GM19351 (cell line): Measurements from ENCODE around the gene RGS6.

Experiments used
- ATAC-seq: cut with Tn5 transposase; IDR thresholded peaks from one replicate; pipeline ENCODE4 v1.9.1; 2021; ENCODE audit warnings: mild to moderate bottlenecking, moderate library complexity; ENCODE audit not compliant: unreplicated experiment

RGS6 gene

DNA sequence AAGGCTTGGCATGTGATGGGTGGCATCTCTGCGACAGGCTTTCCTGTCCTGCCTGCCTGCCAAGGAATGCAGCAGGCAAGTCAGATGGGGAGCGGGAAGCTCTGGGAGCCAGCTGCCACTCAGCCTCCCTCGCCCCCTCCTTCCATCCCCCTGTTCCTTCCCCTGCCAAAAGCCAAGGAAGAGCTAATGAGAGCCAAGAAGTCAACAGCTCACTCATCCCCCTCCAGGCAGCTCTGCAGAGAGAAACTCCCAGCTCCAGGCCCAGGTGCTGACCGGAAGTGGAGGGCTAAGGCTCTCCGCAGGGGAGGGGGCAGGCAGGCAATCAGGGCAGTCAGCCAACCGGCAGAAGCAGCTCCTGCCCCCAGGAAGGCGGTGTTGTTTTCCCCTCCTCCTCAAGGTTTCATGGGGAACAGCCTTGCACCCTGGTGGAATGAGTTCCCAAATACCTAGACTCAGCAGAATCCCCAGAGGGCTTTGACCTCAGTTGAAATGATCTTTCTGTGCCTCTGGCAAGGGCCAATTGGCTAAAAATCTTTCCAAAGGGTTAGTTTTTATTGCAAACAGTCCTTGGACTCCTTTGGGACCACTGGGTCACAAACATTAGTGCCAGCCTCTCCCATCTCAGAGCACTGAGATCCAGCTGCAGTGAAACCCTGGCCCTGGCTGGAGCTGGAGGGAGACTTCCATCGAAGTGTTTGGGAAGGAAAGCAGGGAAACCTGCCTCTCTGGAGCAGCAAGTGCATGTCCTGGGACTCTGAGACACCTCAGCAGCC, 612.6 kb downstream of the RGS6 start:
- ATAC-seq: no peak

DNA sequence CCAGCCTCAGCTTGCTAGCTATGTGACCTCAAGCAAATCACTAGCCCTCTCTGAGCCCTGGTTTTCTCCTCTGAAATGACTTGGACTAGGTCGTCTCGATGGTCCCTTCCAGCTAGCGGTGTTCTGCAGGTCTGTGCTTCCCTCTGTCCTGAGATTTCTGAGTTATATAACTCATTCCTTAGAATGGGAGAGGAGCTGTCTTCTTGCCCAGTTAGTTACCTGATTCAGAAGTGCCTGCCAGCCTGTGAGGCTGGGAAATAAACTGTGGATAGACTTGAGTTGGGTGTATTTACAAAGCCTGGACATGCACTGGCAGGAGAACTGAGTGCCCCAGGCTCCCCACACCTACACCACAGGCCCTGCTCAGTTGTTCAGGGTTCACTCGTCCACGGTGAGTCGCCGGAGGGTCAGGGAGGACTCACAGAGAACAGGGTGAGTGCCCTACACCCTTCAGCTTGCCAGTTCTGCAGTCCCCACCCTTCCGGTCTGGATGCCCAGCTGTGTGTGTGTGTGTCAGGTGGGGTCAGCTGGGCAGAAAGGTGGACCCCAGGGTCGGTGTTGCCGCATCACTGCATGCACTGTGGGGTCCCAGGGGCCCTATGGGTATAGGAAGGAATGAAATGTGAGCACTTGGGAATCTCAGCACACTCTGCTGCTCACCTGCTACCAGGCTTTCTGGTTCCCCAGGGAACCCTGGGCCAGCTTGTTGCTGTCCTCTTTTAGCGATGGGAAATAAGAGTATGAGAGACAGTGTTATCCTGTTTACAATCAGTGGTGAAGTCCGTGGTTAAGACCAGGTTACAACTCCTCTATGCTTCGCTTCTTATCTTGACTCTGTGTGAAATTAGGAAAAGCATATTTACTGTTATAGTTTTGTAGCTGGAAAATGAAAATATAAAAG, 613.4 kb downstream of the RGS6 start:
- ATAC-seq: no peak

DNA sequence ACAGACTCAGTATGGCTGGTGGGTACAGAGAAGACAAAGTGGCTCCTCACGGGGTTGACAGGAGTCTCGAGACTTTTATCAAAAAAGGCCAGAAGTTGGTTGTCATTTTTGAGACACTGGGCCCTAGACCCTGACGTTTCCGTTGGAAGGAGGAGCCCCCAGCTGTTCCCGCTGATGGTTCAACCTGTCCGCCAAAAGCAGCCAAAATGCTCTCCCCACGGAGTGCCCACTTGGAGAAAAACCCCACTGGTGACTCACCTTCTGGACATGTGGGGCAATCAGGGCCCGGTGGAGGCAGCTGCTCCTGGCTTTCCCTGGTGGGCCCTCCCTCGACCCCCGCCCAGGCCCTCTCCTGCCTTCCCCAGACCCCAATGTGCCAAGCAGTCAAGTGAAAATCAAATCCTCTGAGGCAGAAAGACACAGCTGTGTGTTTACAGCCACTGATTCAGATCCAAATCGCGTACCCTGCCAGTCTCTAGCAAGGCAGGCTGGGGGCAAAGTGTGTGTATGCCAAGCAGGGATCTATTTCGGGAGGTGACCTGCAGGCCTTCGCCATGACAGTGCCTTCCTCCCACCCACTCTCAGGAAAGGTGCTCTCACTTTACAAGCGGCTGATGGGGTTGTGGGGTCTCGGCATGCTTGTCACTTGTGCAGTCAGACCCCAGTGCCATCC, 614.3 kb downstream of the RGS6 start:
- ATAC-seq: no peak

DNA sequence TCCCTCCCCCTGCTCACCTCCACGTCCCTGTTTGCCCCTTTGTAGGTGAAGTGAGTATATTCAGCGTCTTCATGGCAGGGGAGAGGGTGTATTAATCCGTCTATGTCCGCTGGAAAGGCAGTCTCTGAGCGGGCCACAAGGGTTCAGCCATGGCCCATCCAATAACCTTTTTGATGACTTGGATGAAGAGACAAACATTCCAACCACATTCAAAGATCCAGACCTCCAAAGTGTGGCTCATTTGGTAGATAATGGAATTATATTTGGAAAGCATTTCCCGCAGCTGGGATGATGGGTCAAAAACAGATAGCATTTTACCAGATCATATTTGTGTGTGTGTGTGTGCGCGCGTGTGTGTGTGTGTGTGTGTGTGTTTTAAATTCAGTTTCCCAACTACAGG, 615.8 kb downstream of the RGS6 start:
- no peak for ATAC-seq

DNA sequence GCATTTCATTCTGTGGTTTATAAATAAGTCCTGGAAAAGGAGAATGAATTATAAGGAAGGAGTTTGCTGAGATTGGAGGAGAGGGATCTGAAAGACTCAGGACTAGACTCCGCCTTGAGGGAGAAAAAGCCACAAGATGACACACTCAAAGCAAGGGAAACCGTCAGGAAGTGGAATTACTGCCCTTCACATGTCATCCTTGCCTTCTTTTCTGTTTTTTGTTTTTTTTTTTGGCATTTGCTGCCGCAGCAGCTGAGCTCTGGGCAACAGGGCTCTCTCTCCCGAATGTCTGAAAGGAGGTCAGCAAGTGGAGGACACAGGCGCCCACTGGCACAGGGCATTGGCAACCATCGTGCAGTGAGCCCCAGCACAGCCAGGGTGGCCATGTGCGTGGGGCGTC, 616.8 kb downstream of the RGS6 start:
- ATAC-seq: no peak

DNA sequence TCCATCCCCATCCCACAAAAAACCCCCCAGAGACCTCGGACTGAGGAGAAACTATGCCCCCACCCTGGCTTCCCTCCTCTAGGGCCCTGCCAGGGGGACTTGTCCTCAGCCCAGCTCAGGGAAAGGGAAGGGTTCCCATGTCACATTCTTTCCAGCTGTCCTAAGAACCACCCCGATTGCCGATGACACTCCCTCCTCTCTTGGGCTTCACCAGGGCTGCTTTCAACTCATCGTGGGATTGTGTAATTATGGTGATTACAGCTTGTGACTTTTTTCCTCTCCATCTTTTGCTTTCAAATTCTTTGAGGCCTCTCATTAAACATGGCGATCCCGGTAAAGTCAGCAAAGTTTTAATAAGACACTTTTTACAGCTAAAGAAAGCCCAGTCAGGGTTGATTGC, 617.6 kb downstream of the RGS6 start:
- no peak for ATAC-seq

DNA sequence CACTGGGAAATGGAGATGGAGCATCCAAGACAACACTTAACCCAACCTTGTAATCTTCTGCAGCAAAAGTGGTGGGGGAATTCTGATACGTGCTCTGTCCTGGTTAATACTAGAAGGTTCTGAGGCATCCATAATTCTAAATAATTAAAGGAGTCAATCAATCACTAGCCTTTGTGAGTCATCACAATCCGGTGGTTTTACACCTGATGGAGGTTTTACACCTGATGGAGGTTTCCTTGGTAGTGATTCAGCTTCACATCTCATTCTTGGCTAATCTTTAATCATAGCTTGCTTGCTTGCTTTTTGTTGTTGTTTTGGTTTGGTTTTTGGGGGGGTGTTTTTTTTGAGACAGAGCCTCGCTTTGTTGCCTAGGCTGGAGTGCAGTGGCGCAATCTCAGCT, 618.3 kb downstream of the RGS6 start:
- no peak for ATAC-seq

DNA sequence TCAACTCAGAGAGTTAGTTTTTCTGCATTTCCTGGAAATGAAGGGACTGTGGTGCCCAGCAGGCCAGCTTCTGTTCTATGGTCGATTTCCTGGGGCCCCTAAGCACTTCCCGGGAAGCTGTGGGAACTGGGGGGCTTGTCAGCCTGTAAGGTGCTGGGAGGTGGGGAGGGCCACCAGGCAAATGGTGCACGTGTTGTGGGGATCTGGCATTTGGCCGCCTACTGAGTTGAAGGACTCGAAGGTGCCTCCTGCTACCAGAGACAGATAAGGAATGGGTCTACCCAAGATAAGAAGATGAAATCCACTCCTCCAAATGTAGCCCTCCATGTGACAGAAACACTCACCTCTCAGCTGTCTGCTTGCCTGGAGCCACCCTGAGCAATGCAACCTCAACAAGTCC, 620.0 kb downstream of the RGS6 start:
- no peak for ATAC-seq

DNA sequence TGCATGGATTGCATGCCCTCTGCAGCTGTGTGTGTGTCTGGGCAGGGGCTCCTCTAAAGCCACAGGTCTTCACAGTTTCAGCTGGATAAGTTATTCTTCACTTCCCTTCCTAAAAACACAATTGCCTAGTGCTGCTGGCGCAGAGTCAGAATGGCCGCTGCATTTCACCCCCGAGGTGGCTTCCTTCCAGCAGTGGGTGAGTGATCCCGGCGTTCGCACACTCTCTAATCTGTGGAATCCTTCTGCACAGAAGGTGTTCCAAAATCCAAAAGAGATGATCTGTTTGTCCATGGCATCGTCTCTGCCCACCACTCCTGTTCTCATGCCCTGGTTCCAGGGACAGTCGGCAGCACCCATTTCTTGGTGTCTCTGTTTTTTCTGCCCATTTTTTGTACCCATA, 620.9 kb downstream of the RGS6 start:
- ATAC-seq: no peak

DNA sequence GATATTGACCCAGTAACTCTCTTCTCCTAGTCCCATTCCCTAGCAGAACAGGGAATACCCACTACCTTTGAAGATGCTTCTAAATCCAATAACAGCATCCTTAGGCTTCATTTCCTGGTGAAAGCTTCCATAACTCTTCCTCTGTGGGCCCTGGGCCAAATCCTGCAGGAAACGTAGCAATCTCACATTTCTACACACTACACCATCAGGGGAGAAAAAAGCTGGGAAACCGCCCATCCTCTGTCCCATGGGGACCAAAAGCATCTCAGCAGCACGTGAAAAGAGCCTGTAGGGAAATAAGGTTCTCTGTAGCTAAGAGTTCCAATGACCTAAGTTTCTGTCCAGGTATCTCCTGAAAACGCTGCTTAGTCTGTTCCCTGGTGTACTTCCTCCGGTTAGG, 621.4 kb downstream of the RGS6 start:
- ATAC-seq: no peak

DNA sequence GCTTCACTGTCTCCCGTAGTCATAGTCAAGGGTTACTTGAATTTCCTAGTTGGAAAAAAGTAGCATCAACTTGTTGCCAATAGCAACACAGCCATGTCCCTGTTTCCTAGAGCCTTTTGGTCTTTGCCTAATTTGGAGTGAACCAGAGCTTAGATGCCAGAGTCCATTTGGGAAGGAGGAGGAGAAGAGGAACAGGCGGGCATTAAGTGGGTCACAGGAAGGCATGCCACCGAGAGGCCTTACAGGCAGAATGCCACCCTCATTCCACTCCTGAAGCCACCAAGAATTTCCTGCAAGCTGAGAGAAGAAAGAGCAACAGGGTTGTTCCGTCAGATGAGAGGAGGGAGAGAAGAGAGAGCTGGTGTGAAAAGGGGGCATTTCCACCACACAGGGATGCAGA, 622.2 kb downstream of the RGS6 start:
- ATAC-seq: no peak

DNA sequence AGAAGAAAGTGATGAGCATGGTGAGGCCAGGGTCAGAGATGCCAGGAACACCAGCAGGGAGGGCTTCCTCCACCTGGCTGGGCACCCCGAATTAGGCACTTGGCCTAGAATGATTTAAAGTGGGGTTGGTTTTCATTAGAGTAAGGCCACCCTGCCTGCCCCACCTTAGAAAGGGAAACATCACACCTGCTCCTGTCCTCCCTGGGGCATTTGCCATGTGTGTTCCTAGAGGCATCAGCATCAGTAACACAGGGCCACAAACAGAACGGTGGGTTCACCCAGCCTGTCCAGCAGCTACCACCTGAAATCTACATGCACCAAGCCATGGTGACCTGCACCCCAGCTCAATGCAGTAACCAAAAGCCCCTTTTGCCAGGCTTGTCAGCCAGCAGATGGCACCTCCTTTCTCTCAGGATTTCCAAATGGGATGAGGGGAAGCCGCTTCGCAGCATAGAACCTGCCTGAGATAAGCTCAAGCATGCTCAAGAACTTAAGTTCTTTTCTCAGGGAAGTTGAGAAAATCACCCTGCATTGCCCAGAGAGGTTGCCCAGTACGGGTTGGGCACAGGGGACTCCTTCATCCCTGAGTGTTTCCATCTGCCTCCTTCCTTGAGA, 622.9 kb downstream of the RGS6 start:
- ATAC-seq: no peak

DNA sequence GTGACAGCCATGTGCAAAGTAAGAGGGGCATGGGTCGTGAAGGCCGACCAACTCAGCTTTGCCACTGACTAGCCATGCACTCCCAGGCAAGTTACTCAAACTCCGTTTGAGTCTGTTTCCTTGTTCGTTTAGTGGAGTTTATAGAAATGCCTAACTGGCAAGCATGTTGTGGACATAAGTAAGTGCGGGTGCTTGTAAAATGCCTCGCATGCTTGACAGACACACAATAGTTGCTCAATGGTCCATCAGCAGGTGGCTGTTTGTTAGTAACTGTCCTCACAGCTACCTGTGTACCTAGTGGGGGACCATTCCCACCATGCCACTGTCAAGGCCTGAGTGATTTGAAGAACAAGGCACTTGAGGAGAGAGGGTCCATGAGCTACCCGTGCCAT, 623.4 kb downstream of the RGS6 start:
- ATAC-seq: no peak

DNA sequence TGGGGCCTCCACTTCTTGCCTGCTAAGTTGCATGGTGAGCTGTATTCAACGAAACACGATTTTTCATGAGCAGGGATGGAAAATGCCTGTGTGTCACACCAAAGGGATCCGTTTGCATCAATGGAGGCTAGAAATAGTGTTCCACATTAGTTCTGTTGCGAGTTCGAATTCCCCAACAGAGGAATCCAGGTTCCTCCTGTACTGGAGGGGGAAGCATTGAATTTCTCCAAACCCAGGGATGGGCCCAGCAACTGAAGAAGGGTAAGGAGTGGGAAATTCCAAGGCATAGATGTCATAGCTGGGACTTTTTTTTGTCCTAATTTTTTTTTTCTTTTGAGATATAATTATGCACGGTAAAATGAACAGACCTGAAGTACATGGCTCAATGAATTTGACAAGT, 625.4 kb downstream of the RGS6 start:
- no peak for ATAC-seq

DNA sequence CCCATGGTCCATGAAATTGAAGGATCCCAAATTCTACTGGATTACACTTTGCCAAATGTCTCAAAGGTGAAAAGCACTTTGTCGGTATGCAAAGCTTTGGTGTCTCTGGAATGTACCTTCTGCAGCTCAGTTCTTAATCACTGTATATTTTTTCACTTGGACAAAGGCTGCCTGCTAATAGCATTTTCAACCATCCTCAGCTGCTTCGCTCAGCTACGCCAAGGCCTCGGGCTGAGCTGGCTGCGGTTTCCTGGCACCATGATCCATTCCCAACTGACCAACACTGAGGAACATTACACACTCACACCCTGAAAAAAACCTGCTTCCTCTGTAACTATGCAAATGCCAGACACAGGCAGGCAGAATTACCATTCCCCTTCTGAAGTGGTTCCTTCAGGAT, 626.5 kb downstream of the RGS6 start:
- ATAC-seq: no peak

DNA sequence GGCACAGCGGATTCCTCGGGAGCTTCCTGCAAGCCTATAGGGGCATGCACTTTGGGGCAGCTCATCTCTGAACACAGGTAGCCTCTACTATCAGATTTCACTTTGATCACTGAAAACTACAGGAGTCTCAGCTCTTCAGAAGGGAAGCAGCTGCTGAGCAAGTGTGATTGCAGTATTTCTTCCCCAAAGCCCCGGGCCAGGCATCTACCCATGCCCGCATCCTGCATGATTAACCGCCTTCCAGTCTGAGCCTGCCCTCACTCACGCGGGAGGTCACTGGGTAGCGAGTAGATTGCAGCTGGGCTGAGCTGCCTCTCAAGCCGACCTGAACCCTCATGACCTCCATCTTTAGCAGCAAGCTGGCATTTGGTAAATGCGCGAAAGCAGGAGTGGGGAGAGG, 627.0 kb downstream of the RGS6 start:
- ATAC-seq: no peak

DNA sequence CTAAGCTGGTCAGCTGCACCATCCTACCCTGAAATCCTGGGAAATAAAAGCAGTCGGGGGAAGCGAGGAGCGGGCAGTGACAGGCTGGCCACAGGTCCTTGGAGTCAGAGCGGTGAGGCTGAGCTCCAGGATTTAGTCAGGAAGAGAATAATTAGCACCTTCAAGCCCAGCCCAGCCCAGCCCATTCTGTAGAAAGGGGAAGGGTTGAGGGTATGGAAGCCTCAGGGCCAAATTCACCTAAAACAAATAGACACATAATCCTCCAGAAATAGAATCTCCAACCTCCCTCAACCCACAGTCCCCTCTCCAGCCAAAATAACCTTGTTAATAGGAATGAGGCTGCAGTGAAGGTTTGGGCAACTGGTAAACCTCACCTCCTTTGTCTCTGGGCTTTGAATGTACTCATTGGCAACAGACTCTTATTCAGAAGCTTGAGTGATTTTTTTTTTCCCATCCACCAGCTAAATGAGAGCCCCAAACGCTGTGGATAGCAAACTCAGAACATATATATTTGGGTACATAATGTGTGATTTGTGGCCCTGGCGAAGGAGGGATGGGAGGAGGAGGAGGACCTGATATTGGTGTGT, 627.5 kb downstream of the RGS6 start:
- no peak for ATAC-seq

DNA sequence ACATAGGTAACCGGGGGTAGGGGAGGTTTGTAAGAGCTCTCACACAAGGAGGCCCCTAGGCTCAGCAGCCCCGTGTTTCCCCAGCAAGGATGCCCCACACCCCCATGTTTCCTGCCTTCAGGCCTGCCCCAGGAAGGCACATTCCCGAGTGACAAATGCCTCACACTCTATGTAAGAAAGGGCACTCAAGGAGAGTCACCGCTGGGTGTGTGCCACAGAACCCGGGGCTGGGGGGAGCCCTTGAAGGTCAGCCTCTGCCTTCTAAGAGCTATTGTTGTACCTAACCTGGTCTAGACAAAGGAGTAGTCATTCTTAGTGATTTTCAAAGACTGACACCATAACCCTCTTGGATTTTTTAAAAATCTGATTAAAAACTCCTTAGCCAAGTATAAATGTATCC, 628.1 kb downstream of the RGS6 start:
- ATAC-seq: no peak

DNA sequence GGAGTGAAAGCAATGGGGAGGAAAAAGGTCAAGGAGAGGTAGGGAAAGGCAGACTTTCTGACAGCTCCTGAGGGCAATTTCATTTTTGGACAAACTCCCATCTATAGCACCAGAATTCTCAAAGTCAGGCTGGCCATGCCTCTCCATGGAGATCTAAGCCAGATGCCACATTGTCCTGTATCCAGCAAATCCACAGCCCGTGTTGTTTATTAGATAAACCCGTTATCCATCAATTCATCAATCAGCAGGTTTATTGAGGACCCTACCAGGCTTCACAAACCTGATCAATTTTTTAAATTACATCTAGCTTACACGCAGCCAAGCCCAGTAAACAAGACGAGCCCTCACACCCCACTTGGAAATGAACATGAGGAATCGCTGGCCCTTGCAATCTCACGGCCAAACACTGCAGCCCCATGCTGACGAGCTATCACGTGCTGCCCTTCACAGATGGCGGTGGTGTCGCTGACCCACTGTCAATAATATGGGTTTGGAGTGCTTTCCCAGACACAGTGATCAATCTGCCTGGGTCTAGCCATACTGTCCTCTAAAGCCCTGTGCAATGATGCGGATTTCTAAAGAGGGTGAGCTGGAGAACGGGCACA, 628.8 kb downstream of the RGS6 start:
- ATAC-seq: no peak

DNA sequence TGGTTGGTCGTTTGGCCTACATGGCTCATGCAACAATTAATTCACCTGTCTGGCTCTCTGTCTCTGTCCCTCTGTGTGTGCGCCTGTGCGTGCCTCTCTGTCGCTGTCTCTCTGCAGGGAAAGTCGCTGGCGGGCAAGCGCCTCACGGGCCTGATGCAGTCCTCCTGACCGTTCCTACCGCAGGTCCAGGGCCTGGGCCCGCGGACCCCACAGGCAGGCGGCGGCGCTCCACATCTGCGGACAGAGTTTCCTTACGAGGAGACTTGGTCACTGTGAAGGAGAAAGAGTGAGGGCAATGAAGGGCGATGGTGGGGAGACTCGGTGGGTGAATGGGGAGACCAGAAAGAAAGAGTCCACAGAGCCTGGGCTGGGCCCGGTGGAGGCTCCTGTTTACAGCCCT, 630.1 kb downstream of the RGS6 start:
- no peak for ATAC-seq

DNA sequence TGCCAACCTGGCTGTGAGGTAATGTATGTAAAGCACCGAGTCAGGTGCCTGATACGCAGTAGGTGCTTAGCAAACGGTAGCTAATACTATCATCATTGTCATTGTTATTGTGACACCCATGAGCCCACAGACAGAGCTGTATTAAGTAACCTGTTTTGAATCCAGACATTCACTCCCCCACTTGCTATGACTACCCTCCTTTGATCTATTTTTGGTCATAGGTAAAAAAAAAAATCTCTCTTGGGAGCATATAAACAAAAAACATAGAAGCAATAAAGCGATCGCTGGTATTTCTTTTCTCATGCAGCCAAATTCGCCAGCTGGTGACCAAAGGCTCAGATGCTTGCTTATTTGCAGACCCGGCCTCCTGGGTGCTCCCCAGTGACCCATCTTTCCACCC, 631.4 kb downstream of the RGS6 start:
- ATAC-seq: no peak
